ENCODE data around the gene NPR3. TPM values are rescaled to one million over a fixed set of nuclear protein-coding genes. Genes with fewer than 3 reads are reported as not detected.

The NPR3 gene
- total RNA-seq, 6 experiments from 2014 or later = 23.8 to 56.3 (median 25.5) TPM

GRCh38 chr5:32834251-32834650 lies 123.1 kb downstream of the NPR3 start:
- Mint-ChIP-seq H3K4me1 (ENCODE audit: low read depth) (peaks cover 33% of the 10 kb centered on the region), H3K9me3 (no peaks in the 10 kb centered on the region), H3K36me3 (ENCODE audit: low read depth) (0 out of 2 replicates have a peak, but pooled peaks cover 3% of the 10 kb centered on the region), H3K27me3 (ENCODE audit: insufficient read depth) (peaks cover 15% of the 10 kb centered on the region), H3K27ac (no peak overlapping the region), H3K4me3 (no peak overlapping the region)
- DNase-seq = no peak
- no peak for TF ChIP-seq CTCF (IDR thresholded peaks at IDR 0.05)

GRCh38 chr5:32836176-32836575 lies 125.1 kb downstream of the NPR3 start:
- Mint-ChIP-seq H3K36me3 (ENCODE audit: low read depth) (0 out of 2 replicates have a peak, but pooled peaks cover 3% of the 10 kb centered on the region), H3K27ac (no peak overlapping the region), H3K4me1 (ENCODE audit: low read depth) (peaks cover 31% of the 10 kb centered on the region), H3K9me3 (no peaks in the 10 kb centered on the region), H3K4me3 (no peak overlapping the region), H3K27me3 (ENCODE audit: insufficient read depth) (peaks cover 13% of the 10 kb centered on the region)
- no peak for DNase-seq
- TF ChIP-seq CTCF (IDR thresholded peaks at IDR 0.05) = no peak

GRCh38 chr5:32837211-32837610 lies 126.1 kb downstream of the NPR3 start:
- Mint-ChIP-seq H3K36me3 (ENCODE audit: low read depth) (0 out of 2 replicates have a peak, but pooled peaks cover 3% of the 10 kb centered on the region), H3K27ac (no peak overlapping the region), H3K27me3 (ENCODE audit: insufficient read depth) (peaks cover 12% of the 10 kb centered on the region), H3K4me1 (ENCODE audit: low read depth) (peaks cover 21% of the 10 kb centered on the region), H3K9me3 (no peaks in the 10 kb centered on the region), H3K4me3 (no peak overlapping the region)
- no peak for TF ChIP-seq CTCF (IDR thresholded peaks at IDR 0.05)
- DNase-seq = no peak

GRCh38 chr5:32839106-32839505 lies 128.0 kb downstream of the NPR3 start:
- no peak for DNase-seq
- Mint-ChIP-seq H3K4me3 (no peak overlapping the region), H3K4me1 (ENCODE audit: low read depth) (0 out of 2 replicates have a peak, but pooled peaks cover 7% of the 10 kb centered on the region), H3K36me3 (ENCODE audit: low read depth) (0 out of 2 replicates have a peak, but pooled peaks cover 3% of the 10 kb centered on the region), H3K9me3 (no peaks in the 10 kb centered on the region), H3K27me3 (ENCODE audit: insufficient read depth) (peaks cover 4% of the 10 kb centered on the region), H3K27ac (no peak overlapping the region)
- TF ChIP-seq CTCF (IDR thresholded peaks at IDR 0.05) = no peak

- TF ChIP-seq CTCF (IDR thresholded peaks at IDR 0.05) = no peak
- Mint-ChIP-seq H3K27ac (no peak overlapping the region), H3K4me3 (no peak overlapping the region), H3K4me1 (ENCODE audit: low read depth) (0 out of 2 replicates have a peak, but pooled peaks cover 7% of the 10 kb centered on the region), H3K36me3 (ENCODE audit: low read depth) (0 out of 2 replicates have a peak, but pooled peaks cover 3% of the 10 kb centered on the region), H3K27me3 (ENCODE audit: insufficient read depth) (peaks cover 4% of the 10 kb centered on the region), H3K9me3 (no peaks in the 10 kb centered on the region)
- DNase-seq = no peak
Measured at GRCh38 chr5:32840606-32841005, 129.5 kb downstream of the NPR3 start.

Other genes starting within 250 kb of the NPR3 start
- gene SUB1, start 125.8 kb upstream of the NPR3 start, total RNA-seq (2021; fragmentation: NEBNext Ultra II Directional; extraction: Animal tissue kit (Norgen Biotek cat#: 25700)) = 100 to 1,000 TPM; 288 to 354 (median 319) TPM

All from HFFc6 (cell line).